Activated CD8-positive, alpha-beta memory T cell treated with anti-CD3 and anti-CD28 coated beads for 36 hours (primary cell): ENCODE results near the gene SULT1A2. TPM values are rescaled to one million over a fixed set of nuclear protein-coding genes. Genes with fewer than 3 reads are reported as not detected.
"Not testable (repeated sequence)": the region's sequence is repeated elsewhere in the genome, so short reads cannot be mapped to it uniquely, and the experiment has no call there.

Source experiments
- CTCF ChIA-PET: fragments of 350-600 bp; sonication (Branson Sonifier 250); formaldehyde crosslinking; loops from one replicate; lab custom pipeline; 2021; ENCODE audit warnings: antibody characterized with exemption; lab: Charles Lee
- POLR2A ChIA-PET: fragments of 350-600 bp; sonication (Branson Sonifier 250); formaldehyde crosslinking; loops from one replicate; lab custom pipeline; 2021; ENCODE audit warnings: antibody characterized with exemption; lab: Charles Lee
- total RNA-seq, 2 experiments: library from RNA; stranded (reverse); gene quantifications; one replicate each; pipeline ENCODE4 v1.2.3, GENCODE V29; 2021

SULT1A2 gene
- total RNA-seq, 2 experiments from 2014 or later: 0.23 to 0.36 TPM

GRCh38 chr16:28567292-28567691, 29.6 kb downstream of the SULT1A2 start:
- ChIA-PET POLR2A (no interaction called here), CTCF (no interaction called here)

- POLR2A ChIA-PET: not testable (repeated sequence)
- CTCF ChIA-PET: interaction anchor here (0.7 kb wide), 1 partner anchor 545 kb away, joined by 3 read pairs; no protein-coding TSS in a partner anchor
These were observed 30.5 kb downstream of the SULT1A2 start for GRCh38 chr16:28566233-28566925.

GRCh38 chr16:28563218-28563617, 33.6 kb downstream of the SULT1A2 start:
- POLR2A ChIA-PET: no interaction called here
- CTCF ChIA-PET: no interaction called here

- ChIA-PET POLR2A (no interaction called here), CTCF (no interaction called here)
These were observed 34.7 kb downstream of the SULT1A2 start for GRCh38 chr16:28562199-28562598.

GRCh38 chr16:28561557-28562187, 35.2 kb downstream of the SULT1A2 start:
- POLR2A ChIA-PET: no interaction called here
- CTCF ChIA-PET: no interaction called here

- ChIA-PET CTCF (interaction anchor here (0.7 kb wide), 1 partner anchor 11 kb away, joined by 4 read pairs; no protein-coding TSS in a partner anchor), POLR2A (no interaction called here)
These were observed 38.4 kb downstream of the SULT1A2 start for GRCh38 chr16:28558456-28558855.

GRCh38 chr16:28556914-28557320, 39.9 kb downstream of the SULT1A2 start:
- POLR2A ChIA-PET: no interaction called here
- CTCF ChIA-PET: interaction anchor here (0.9 kb wide), 1 partner anchor 389 kb away, joined by 4 read pairs; no protein-coding TSS in a partner anchor

GRCh38 chr16:28555561-28555960, 41.3 kb downstream of the SULT1A2 start:
- ChIA-PET CTCF (no interaction called here), POLR2A (interaction anchor here (0.6 to 1.4 kb wide), 3 partner anchors 55 to 68 kb away, joined by 4 to 5 read pairs (median 5); no protein-coding TSS in a partner anchor)

- ChIA-PET POLR2A (interaction anchor here (0.6 to 1.4 kb wide), 4 partner anchors 59 to 68 kb away, joined by 3 to 14 read pairs (median 4); partner anchors contain the start of gene APOBR), CTCF (interaction anchor here (0.5 to 0.6 kb wide), 2 partner anchors 308 to 854 kb away, joined by 3 to 4 read pairs; no protein-coding TSS in a partner anchor)
These were observed 42.0 kb downstream of the SULT1A2 start for GRCh38 chr16:28554634-28555423.

GRCh38 chr16:28553776-28554633, 42.8 kb downstream of the SULT1A2 start, which contains the start of gene SGF29:
Gene SGF29, plus strand, starts transcription at chr16:28553920. Its CDS starts 27,150 bp downstream, at chr16:28581070.
- ChIA-PET POLR2A (interaction anchor here (0.6 to 1.4 kb wide), 3 partner anchors 58 to 269 kb away, joined by 3 to 14 read pairs (median 3); partner anchors contain the start of genes APOBR and ATXN2L), CTCF (interaction anchor here (0.5 to 0.6 kb wide), 2 partner anchors 309 to 854 kb away, joined by 3 to 4 read pairs; no protein-coding TSS in a partner anchor)

- POLR2A ChIA-PET: interaction anchor here (0.6 kb wide), 1 partner anchor 59 kb away, joined by 4 read pairs; no protein-coding TSS in a partner anchor
- CTCF ChIA-PET: no interaction called here
These were observed 47.5 kb downstream of the SULT1A2 start for GRCh38 chr16:28549301-28549899.

- ChIA-PET POLR2A (interaction anchor here (0.6 kb wide), 1 partner anchor 56 kb away, joined by 6 read pairs; the partner anchor contains the start of gene CLN3), CTCF (no interaction called here)
These were observed 48.5 kb downstream of the SULT1A2 start for GRCh38 chr16:28548306-28548802.

GRCh38 chr16:28546626-28547025, 50.2 kb downstream of the SULT1A2 start:
- POLR2A ChIA-PET: no interaction called here
- CTCF ChIA-PET: no interaction called here

- CTCF ChIA-PET, POLR2A ChIA-PET: not testable (repeated sequence)
These were observed 50.9 kb downstream of the SULT1A2 start for GRCh38 chr16:28545964-28546363.

- ChIA-PET POLR2A (no interaction called here), CTCF (no interaction called here)
These were observed 51.9 kb downstream of the SULT1A2 start for GRCh38 chr16:28544998-28545397.

- POLR2A ChIA-PET: no interaction called here
- CTCF ChIA-PET: no interaction called here
These were observed 53.8 kb downstream of the SULT1A2 start for GRCh38 chr16:28543072-28543471.

GRCh38 chr16:28542646-28543045, 54.2 kb downstream of the SULT1A2 start:
- ChIA-PET POLR2A (no interaction called here), CTCF (no interaction called here)
